Uterus (tissue), 2 donors: ENCODE measurements around the gene PCED1B.

Experiments used
- CTCF ChIP-seq, 4 experiments: fragments of 200-600 bp in 2 of 4; fragments of 450-650 bp in 2 of 4; sonication (generic) in 2 of 4; IDR thresholded peaks; one replicate each; pipeline ENCODE4 v1.5.1; 2016 to 2019; ENCODE audit warnings: antibody characterized with exemption in 4 of 4, mild to moderate bottlenecking in 2 of 4, moderate library complexity in 1 of 4
- POLR2A ChIP-seq, 2 donors: fragments of 450-650 bp; IDR thresholded peaks; one replicate each; pipeline ENCODE4 v1.6.1; 2016; ENCODE audit warnings: antibody characterized with exemption in 2 of 2, mild to moderate bottlenecking in 1 of 2, moderate library complexity in 1 of 2

- TF ChIP-seq CTCF (IDR thresholded peaks at IDR 0.05) (no peak), POLR2A (IDR thresholded peaks at IDR 0.05) (no peak)
Measured at GRCh38 chr12:47184813-47185212, 105.4 kb downstream of the PCED1B start.
